ENCODE results near the gene CCZ1B.
"Not testable (repeated sequence)": the region's sequence is repeated elsewhere in the genome, so short reads cannot be mapped to it uniquely, and the experiment has no call there.

DNA sequence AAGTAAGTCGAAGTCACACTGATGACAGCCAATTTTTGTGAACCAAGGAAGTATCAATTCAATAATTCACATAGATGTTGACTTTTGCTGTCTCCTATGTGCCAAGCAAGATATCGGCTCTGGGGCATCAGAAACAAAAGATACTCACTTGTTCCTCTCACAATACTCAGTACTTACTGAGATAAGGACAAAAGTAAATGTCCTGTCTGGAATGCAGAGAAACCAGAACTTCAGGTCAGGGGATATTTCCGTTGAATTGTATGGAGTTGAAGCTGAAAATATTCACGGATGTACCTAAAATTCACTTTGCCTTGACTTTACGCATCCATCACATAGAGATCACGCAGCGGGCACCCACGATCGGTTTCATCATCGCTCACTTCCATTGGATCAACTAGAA lies 11.0 kb upstream of the CCZ1B start:
- TF ChIP-seq YY1 (IDR thresholded peaks at IDR 0.05; ENCODE audit: extremely low read depth, insufficient replicate concordance, low read depth, low read length); TCF7L2 (IDR thresholded peaks at IDR 0.05; ENCODE audit: borderline replicate concordance, extremely low read depth, insufficient read depth, insufficient read length): not testable (repeated sequence)
- TF ChIP-seq, protein P1, sequence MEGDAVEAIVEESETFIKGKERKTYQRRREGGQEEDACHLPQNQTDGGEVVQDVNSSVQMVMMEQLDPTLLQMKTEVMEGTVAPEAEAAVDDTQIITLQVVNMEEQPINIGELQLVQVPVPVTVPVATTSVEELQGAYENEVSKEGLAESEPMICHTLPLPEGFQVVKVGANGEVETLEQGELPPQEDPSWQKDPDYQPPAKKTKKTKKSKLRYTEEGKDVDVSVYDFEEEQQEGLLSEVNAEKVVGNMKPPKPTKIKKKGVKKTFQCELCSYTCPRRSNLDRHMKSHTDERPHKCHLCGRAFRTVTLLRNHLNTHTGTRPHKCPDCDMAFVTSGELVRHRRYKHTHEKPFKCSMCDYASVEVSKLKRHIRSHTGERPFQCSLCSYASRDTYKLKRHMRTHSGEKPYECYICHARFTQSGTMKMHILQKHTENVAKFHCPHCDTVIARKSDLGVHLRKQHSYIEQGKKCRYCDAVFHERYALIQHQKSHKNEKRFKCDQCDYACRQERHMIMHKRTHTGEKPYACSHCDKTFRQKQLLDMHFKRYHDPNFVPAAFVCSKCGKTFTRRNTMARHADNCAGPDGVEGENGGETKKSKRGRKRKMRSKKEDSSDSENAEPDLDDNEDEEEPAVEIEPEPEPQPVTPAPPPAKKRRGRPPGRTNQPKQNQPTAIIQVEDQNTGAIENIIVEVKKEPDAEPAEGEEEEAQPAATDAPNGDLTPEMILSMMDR (IDR thresholded peaks at IDR 0.05 in 2 of 3, conservative IDR thresholded peaks at IDR 0.05 in 1 of 3; ENCODE audit: borderline replicate concordance in 1 of 3, insufficient read depth in 1 of 3, low read depth in 2 of 3, low read length in 2 of 3), result not testable (repeated sequence)
- TF ChIP-seq, protein P2, sequence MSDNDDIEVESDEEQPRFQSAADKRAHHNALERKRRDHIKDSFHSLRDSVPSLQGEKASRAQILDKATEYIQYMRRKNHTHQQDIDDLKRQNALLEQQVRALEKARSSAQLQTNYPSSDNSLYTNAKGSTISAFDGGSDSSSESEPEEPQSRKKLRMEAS (IDR thresholded peaks at IDR 0.05), result not testable (repeated sequence)
